Measurements from ENCODE around the gene AWAT2. TPM values are rescaled to one million over a fixed set of nuclear protein-coding genes. Genes with fewer than 3 reads are reported as not detected.

AWAT2 gene
- total and polyA plus RNA-seq, 2 experiments from 2014 or later: not detected

- TF ChIP-seq STAT1 (IDR thresholded peaks at IDR 0.05; ENCODE audit: unreplicated experiment) (no peak), CREB1 (CRISPR knock-in tag; IDR thresholded peaks at IDR 0.05; ENCODE audit: low read depth) (no peak), POLR2AphosphoS5 (IDR thresholded peaks at IDR 0.05; ENCODE audit: low read depth) (no peak), NANOG (IDR thresholded peaks at IDR 0.05; ENCODE audit: borderline replicate concordance) (no peak), EZH2 (IDR thresholded peaks at IDR 0.05; ENCODE audit: low read depth, unreplicated experiment) (no peak), ZNF462 (CRISPR knock-in tag; IDR thresholded peaks at IDR 0.05) (no peak), JUNB (IDR thresholded peaks at IDR 0.05; ENCODE audit: unreplicated experiment) (no peak), ETS1 (IDR thresholded peaks at IDR 0.05) (no peak), EZH2phosphoT487 (IDR thresholded peaks at IDR 0.05; ENCODE audit: unreplicated experiment) (no peak), REST (IDR thresholded peaks at IDR 0.05; ENCODE audit: unreplicated experiment) (no peak), ZNF114 (CRISPR knock-in tag; IDR thresholded peaks at IDR 0.05) (no peak), CTCF (conservative IDR thresholded peaks at IDR 0.05; ENCODE audit: low read depth in 2 of 2) (no peak), ZNF331 (CRISPR knock-in tag; IDR thresholded peaks at IDR 0.05; ENCODE audit: low read depth) (no peak)
- no peaks in the 10 kb centered on the region for H3K9me2 ChIP-seq (ENCODE audit: insufficient read depth)
Observed at GRCh38 chrX:70084592-70085240, 35.0 kb upstream of the AWAT2 start.

More at GRCh38 chrX:70084592-70085240, 35.0 kb upstream of the AWAT2 start:
- Histone ChIP-seq H3K27ac (ENCODE audit: low read depth) (no peak overlapping the region), H4K20me1 (replicated peaks; ENCODE audit: insufficient read depth) (no peaks in the 10 kb centered on the region), H3K79me2 (replicated peaks; ENCODE audit: insufficient read depth) (no peaks in the 10 kb centered on the region), H3K4me3 (no peak overlapping the region), H3K27me3 (ENCODE audit: insufficient read depth) (no peaks in the 10 kb centered on the region), H3K4me1 (ENCODE audit: insufficient read depth) (peaks cover 5% of the 10 kb centered on the region), H3K4me2 (no peak overlapping the region), H2AFZ (no peak overlapping the region), H3F3A (replicated peaks; ENCODE audit: low read depth) (no peaks in the 10 kb centered on the region), H3K36me3 (ENCODE audit: insufficient read depth) (no peaks in the 10 kb centered on the region)
- Mint-ChIP-seq H3K4me3 (no peak overlapping the region), H3K9me3 (no peaks in the 10 kb centered on the region), H3K27ac (no peak overlapping the region), H3K27me3 (ENCODE audit: insufficient read depth, low read depth, poor library complexity) (peaks cover 3% of the 10 kb centered on the region), H3K36me3 (ENCODE audit: low read depth) (no peaks in the 10 kb centered on the region), H3K4me1 (peaks cover 6% of the 10 kb centered on the region; the same call in 1 of the 3 replicates)
- DNase-seq (ENCODE audit: low spot score) (no peak), ATAC-seq (no peak)

Measured in GM23338 (cell line).